K562 (cell line): ENCODE data around the gene MAP10. TPM values are rescaled to one million over a fixed set of nuclear protein-coding genes. Genes with fewer than 3 reads are reported as not detected.
A peak's percentile ranks its signal among the peaks of the same experiment; 100 is the strongest.

Experiments used
- EGR1 ChIP-seq: fragments of 450-650 bp; conservative IDR thresholded peaks from 2 replicates; pipeline ENCODE4 v1.6.1; 2017; ENCODE audit warnings: mild to moderate bottlenecking
- ETV1 ChIP-seq: fragments of 450-650 bp; conservative IDR thresholded peaks from 2 replicates; pipeline ENCODE4 v1.6.1; 2016; ENCODE audit warnings: missing genetic modification characterization, control low read depth, low read depth, missing compliant biosample characterization
- FOS ChIP-seq: IDR thresholded peaks from 3 replicates; pipeline ENCODE4 v1.6.1; 2011; ENCODE audit not compliant: insufficient read length; ENCODE audit errors: extremely low read depth
- HMG20A ChIP-seq: fragments of 450-650 bp; formaldehyde crosslinking; conservative IDR thresholded peaks from 2 replicates; pipeline ENCODE4 v1.4.0; 2020; ENCODE audit warnings: mild to moderate bottlenecking, mixed read lengths
- ILK ChIP-seq: fragments of 450-650 bp; IDR thresholded peaks from 2 replicates; pipeline ENCODE4 v1.6.1; 2016; ENCODE audit warnings: missing genetic modification characterization, low read depth, mild to moderate bottlenecking, missing compliant biosample characterization, moderate library complexity, borderline replicate concordance
- MAFF ChIP-seq: IDR thresholded peaks from 2 replicates; pipeline ENCODE4 v1.6.1; 2012; ENCODE audit warnings: low read length, improper control_type of control experiment
- NFRKB ChIP-seq: fragments of 450-650 bp; IDR thresholded peaks from 2 replicates; pipeline ENCODE4 v1.6.1; 2016; ENCODE audit warnings: low read depth
- POLR2AphosphoS2 ChIP-seq: IDR thresholded peaks from 2 replicates; pipeline ENCODE4 v1.6.1; 2012; ENCODE audit warnings: low read length, improper control_type of control experiment
- RAD21 ChIP-seq, 2 experiments: fragments of 250-450 bp in 1 of 2; fragments of 450-650 bp in 1 of 2; sonication (Bioruptor Pico) in 1 of 2; formaldehyde crosslinking in 1 of 2; IDR thresholded peaks in 1 of 2; conservative IDR thresholded peaks in 1 of 2; 2 replicates each; pipeline versions ENCODE4 v1.4.0 to v1.8.0; 2020 to 2022; ENCODE audit warnings: mild to moderate bottlenecking in 2 of 2, moderate library complexity in 1 of 2
- RBM25 ChIP-seq: fragments of 200-400 bp; formaldehyde crosslinking; IDR thresholded peaks from 2 replicates; pipeline ENCODE4 v1.6.1; 2018; ENCODE audit warnings: low read length, low read depth, moderate library complexity; ENCODE audit not compliant: severe bottlenecking
- RFX7 ChIP-seq: fragments of 250-450 bp; sonication (Bioruptor Pico); IDR thresholded peaks from 2 replicates; pipeline ENCODE4 v1.5.1; 2021; ENCODE audit warnings: mild to moderate bottlenecking
- SIN3B ChIP-seq: fragments of 450-650 bp; IDR thresholded peaks from 2 replicates; pipeline ENCODE4 v1.6.1; 2017; ENCODE audit warnings: low read depth, mild to moderate bottlenecking, moderate library complexity
- SP2 ChIP-seq: IDR thresholded peaks from 2 replicates; pipeline ENCODE4 v1.6.1; 2011; ENCODE audit warnings: mild to moderate bottlenecking, low read depth, low read length, moderate library complexity; ENCODE audit not compliant: poor library complexity, severe bottlenecking; ENCODE audit errors: extremely low read depth
- ZFX ChIP-seq: sonication (generic); formaldehyde crosslinking; IDR thresholded peaks from 2 replicates; pipeline ENCODE4 v1.8.0; 2022; ENCODE audit warnings: mild to moderate bottlenecking, missing genetic modification reagents, moderate library complexity
- ZNF444 ChIP-seq: fragments of 250-450 bp; sonication (Bioruptor Pico); IDR thresholded peaks from 2 replicates; pipeline ENCODE4 v1.4.0; 2020; ENCODE audit warnings: mild to moderate bottlenecking, moderate library complexity
- ZNF79 ChIP-seq: fragments of 250-450 bp; sonication (Bioruptor Pico); IDR thresholded peaks from 2 replicates; pipeline ENCODE4 v1.4.0; 2020; ENCODE audit warnings: low read depth, mild to moderate bottlenecking, moderate library complexity
- polyA plus RNA-seq, 8 experiments: library from polyadenylated mRNA; depleted of rRNA in 4 of 8; stranded (reverse) in 5 of 8; unstranded in 3 of 8; fragments of >200 nt; fragmentation: Nextera tagmentation in 2 of 8; fragmentation: Illumina TruSeq in 1 of 8; extraction: Ambion mirVana in 2 of 8; extraction: Trizol in 1 of 8; gene quantifications; 2 replicates each; pipeline versions ENCODE4 v1.2.1 to v1.2.3, GENCODE V29; 2011 to 2014; ENCODE audit warnings: inconsistent platforms in 1 of 8, missing spikeins in 1 of 8
- total RNA-seq, 7 experiments: library from RNA; depleted of rRNA in 6 of 7; stranded (reverse); fragments of >200 nt in 6 of 7; fragmentation: Illumina TruSeq in 2 of 7; extraction: Trizol in 2 of 7; gene quantifications; 2 replicates each; pipeline versions ENCODE4 v1.2.1 to v1.2.3, GENCODE V29; 2011 to 2021; ENCODE audit warnings: low replicate concordance in 1 of 7
- TF ChIP-seq, protein P1 (sequence below): fragments of 250-450 bp; sonication (Bioruptor Pico); IDR thresholded peaks from 2 replicates; pipeline ENCODE4 v1.8.0; 2022; ENCODE audit warnings: moderate library complexity, mild to moderate bottlenecking, inconsistent platforms
- TF ChIP-seq, protein P2 (sequence below), 2 experiments: fragments of 450-650 bp in 1 of 2; IDR thresholded peaks; 2 replicates each; pipeline ENCODE4 v1.6.1; 2011 to 2017; ENCODE audit warnings: low read depth in 2 of 2, antibody characterized with exemption in 1 of 2, borderline replicate concordance in 1 of 2, low read length in 1 of 2, mild to moderate bottlenecking in 1 of 2, mixed read lengths in 1 of 2; ENCODE audit not compliant: control insufficient read depth in 1 of 2
- TF ChIP-seq, protein P3 (sequence below): fragments of 450-650 bp; IDR thresholded peaks from 2 replicates; pipeline ENCODE4 v1.6.1; 2018; ENCODE audit warnings: mild to moderate bottlenecking, low read depth; ENCODE audit not compliant: partially characterized antibody

MAP10 gene
- total and polyA plus RNA-seq, 9 of the 15 experiments (the other 6 are each of a cell fraction or from before 2014, with no cell fraction given), result 0.11 to 0.98 (median 0.69) TPM

DNA sequence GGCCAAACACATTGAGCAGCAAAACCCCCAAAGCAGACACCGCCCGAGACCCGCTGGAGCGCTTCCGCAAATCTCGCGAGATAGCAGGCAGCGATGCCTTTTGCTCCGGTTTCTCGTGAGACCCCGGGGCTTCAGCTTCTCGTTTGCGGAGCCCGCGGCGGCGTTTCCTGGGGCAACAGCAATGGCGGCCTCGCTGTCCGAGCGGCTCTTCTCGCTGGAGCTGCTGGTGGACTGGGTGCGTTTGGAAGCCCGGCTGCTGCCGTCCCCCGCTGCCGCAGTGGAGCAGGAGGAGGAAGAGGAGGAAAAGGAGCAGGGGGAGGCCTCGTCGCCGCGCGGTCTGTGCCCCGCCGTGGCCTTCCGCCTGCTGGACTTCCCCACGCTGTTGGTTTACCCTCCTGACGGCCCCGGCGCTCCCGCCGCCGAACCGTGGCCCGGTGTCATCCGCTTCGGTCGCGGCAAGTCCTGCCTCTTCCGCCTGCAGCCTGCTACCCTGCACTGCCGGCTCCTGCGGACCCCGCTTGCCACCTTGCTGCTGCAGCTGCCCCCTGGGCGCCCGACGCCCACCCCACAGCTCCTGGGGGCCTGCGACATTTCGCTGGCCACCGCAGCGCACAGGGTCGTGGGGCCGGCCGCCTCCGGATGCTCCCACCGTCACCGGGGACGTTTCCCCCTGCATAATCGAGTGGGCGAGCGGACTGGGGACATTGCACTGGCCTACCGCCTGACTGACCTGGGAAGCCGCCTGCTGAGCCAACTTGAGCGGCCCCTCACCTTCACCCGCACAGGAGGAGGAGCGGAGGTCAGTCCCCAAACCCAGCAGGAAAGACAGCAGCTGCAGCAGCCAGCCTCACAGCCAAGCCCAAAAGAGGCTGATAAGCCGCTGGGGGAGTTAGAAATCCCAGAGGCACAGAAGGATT lies at the start of gene MAP10 (continued):
- TF ChIP-seq HMG20A (CRISPR knock-in tag) (no peak), EGR1 (0 out of 2 replicates have a peak, but pooled peaks have one; percentile 8), MAFF (peak; percentile 46; the same call in 1 of the 2 replicates), ILK (tag) (no peak), FOS (no peak), ETV1 (tag) (no peak; the same call in 1 of the 2 replicates), SIN3B (no peak), ZNF444 (no peak), NFRKB (no peak), POLR2AphosphoS2 (no peak), ZNF79 (CRISPR knock-in tag) (no peak), RFX7 (CRISPR knock-in tag) (no peak), RAD21 (CRISPR knock-in tag; conservative IDR thresholded peaks at IDR 0.05 in 1 of 2, IDR thresholded peaks at IDR 0.05 in 1 of 2) (no peak), ZFX (CRISPR knock-in tag) (peak; percentile 68), SP2 (no peak), RBM25 (peak; percentile 91)
- TF ChIP-seq, protein P1, sequence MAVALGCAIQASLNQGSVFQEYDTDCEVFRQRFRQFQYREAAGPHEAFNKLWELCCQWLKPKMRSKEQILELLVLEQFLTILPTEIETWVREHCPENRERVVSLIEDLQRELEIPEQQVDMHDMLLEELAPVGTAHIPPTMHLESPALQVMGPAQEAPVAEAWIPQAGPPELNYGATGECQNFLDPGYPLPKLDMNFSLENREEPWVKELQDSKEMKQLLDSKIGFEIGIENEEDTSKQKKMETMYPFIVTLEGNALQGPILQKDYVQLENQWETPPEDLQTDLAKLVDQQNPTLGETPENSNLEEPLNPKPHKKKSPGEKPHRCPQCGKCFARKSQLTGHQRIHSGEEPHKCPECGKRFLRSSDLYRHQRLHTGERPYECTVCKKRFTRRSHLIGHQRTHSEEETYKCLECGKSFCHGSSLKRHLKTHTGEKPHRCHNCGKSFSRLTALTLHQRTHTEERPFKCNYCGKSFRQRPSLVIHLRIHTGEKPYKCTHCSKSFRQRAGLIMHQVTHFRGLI, result no peak
- TF ChIP-seq, protein P2, sequence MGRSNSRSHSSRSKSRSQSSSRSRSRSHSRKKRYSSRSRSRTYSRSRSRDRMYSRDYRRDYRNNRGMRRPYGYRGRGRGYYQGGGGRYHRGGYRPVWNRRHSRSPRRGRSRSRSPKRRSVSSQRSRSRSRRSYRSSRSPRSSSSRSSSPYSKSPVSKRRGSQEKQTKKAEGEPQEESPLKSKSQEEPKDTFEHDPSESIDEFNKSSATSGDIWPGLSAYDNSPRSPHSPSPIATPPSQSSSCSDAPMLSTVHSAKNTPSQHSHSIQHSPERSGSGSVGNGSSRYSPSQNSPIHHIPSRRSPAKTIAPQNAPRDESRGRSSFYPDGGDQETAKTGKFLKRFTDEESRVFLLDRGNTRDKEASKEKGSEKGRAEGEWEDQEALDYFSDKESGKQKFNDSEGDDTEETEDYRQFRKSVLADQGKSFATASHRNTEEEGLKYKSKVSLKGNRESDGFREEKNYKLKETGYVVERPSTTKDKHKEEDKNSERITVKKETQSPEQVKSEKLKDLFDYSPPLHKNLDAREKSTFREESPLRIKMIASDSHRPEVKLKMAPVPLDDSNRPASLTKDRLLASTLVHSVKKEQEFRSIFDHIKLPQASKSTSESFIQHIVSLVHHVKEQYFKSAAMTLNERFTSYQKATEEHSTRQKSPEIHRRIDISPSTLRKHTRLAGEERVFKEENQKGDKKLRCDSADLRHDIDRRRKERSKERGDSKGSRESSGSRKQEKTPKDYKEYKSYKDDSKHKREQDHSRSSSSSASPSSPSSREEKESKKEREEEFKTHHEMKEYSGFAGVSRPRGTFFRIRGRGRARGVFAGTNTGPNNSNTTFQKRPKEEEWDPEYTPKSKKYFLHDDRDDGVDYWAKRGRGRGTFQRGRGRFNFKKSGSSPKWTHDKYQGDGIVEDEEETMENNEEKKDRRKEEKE (IDR thresholded peaks at IDR 0.05; ENCODE audit: borderline replicate concordance in 1 of 2, control insufficient read depth in 1 of 2, low read depth in 2 of 2, low read length in 1 of 2), result no peak
- TF ChIP-seq, protein P3, sequence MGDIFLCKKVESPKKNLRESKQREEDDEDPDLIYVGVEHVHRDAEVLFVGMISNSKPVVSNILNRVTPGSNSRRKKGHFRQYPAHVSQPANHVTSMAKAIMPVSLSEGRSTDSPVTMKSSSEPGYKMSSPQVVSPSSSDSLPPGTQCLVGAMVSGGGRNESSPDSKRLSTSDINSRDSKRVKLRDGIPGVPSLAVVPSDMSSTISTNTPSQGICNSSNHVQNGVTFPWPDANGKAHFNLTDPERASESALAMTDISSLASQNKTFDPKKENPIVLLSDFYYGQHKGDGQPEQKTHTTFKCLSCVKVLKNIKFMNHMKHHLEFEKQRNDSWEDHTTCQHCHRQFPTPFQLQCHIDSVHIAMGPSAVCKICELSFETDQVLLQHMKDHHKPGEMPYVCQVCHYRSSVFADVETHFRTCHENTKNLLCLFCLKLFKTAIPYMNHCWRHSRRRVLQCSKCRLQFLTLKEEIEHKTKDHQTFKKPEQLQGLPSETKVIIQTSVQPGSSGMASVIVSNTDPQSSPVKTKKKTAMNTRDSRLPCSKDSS, result no peak
